T follicular helper cell (primary cell): Measurements from ENCODE around the gene HDAC1.

Experiments used
- DNase-seq: peaks from one replicate; pipeline ENCODE4 v3.0.0-alpha.2; 2020; ENCODE audit warnings: low read depth

The HDAC1 gene

GRCh38 chr1:32330558-32331151, 38.8 kb downstream of the HDAC1 start:
- no peak for DNase-seq

GRCh38 chr1:32331549-32331948, 39.7 kb downstream of the HDAC1 start:
- DNase-seq: no peak

- DNase-seq: no peak
Measured at GRCh38 chr1:32332290-32333079, 40.6 kb downstream of the HDAC1 start.

- DNase-seq: no peak
Measured at GRCh38 chr1:32333251-32333963, 41.5 kb downstream of the HDAC1 start.

- no peak for DNase-seq
Measured at GRCh38 chr1:32334274-32334861, 42.5 kb downstream of the HDAC1 start.

GRCh38 chr1:32334864-32335534, 43.1 kb downstream of the HDAC1 start:
- peak; percentile 63 for DNase-seq

GRCh38 chr1:32335535-32335789, 43.6 kb downstream of the HDAC1 start:
- no peak for DNase-seq

- peak; percentile 80 for DNase-seq
Measured at GRCh38 chr1:32335790-32336590, 44.1 kb downstream of the HDAC1 start, which contains the start of gene MARCKSL1. TSS of gene MARCKSL1 (minus strand) at chr1:32336233. CDS start at chr1:32336033, 200 bp downstream.

GRCh38 chr1:32336591-32336932, 44.7 kb downstream of the HDAC1 start:
- no peak for DNase-seq

- no peak for DNase-seq
Measured at GRCh38 chr1:32336963-32337675, 45.2 kb downstream of the HDAC1 start.

- DNase-seq: no peak
Measured at GRCh38 chr1:32337855-32338636, 46.2 kb downstream of the HDAC1 start.

- DNase-seq: no peak
Measured at GRCh38 chr1:32338637-32339145, 46.8 kb downstream of the HDAC1 start.

GRCh38 chr1:32339363-32339978, 47.6 kb downstream of the HDAC1 start:
- no peak for DNase-seq

GRCh38 chr1:32341186-32341757, 49.4 kb downstream of the HDAC1 start:
- DNase-seq: no peak

GRCh38 chr1:32341971-32342370, 50.1 kb downstream of the HDAC1 start:
- no peak for DNase-seq

GRCh38 chr1:32342704-32343103, 50.8 kb downstream of the HDAC1 start:
- no peak for DNase-seq

GRCh38 chr1:32345289-32345827, 53.5 kb downstream of the HDAC1 start:
- DNase-seq: no peak

- no peak for DNase-seq
Measured at GRCh38 chr1:32346532-32347157, 54.8 kb downstream of the HDAC1 start.
